ENCODE data around the gene SIGLEC6.

DNA sequence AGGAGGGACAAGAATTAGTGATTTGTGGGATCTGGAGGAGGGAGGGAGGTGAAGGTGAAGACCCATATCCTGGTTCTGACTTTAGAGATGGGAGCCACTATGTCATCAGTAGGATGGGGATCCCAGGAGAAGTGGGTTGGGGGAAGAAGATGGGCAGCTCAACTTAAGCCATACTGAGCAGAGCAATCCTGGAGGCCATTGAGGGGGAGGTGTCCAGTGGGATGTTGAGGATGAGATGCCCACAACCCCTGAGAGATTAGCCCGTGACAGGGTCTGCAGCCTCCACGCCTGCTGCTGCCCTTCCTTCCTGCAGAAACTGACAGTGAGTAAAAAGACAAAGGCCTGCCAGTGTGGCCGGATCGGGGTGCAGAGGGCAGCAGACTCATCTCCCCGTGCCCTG lies 11.2 kb upstream of the SIGLEC6 start:
- TF ChIP-seq, protein P1, sequence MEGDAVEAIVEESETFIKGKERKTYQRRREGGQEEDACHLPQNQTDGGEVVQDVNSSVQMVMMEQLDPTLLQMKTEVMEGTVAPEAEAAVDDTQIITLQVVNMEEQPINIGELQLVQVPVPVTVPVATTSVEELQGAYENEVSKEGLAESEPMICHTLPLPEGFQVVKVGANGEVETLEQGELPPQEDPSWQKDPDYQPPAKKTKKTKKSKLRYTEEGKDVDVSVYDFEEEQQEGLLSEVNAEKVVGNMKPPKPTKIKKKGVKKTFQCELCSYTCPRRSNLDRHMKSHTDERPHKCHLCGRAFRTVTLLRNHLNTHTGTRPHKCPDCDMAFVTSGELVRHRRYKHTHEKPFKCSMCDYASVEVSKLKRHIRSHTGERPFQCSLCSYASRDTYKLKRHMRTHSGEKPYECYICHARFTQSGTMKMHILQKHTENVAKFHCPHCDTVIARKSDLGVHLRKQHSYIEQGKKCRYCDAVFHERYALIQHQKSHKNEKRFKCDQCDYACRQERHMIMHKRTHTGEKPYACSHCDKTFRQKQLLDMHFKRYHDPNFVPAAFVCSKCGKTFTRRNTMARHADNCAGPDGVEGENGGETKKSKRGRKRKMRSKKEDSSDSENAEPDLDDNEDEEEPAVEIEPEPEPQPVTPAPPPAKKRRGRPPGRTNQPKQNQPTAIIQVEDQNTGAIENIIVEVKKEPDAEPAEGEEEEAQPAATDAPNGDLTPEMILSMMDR (IDR thresholded peaks at IDR 0.05), result no peak
- no peak for TF ChIP-seq POLR2A (IDR thresholded peaks at IDR 0.05)
